H1 (cell line): ENCODE results near the gene YLPM1. TPM values are rescaled to one million over a fixed set of nuclear protein-coding genes. Genes with fewer than 3 reads are reported as not detected.

Experiments used
- CTCF ChIA-PET: fragments of 300-600 bp; sonication (Branson Sonifier 250); formaldehyde crosslinking; loops from one replicate; lab custom pipeline; 2021; ENCODE audit not compliant: partially characterized antibody; lab: Charles Lee
- POLR2A ChIA-PET: fragments of 300-600 bp; sonication (Branson Sonifier 250); formaldehyde crosslinking; loops from one replicate; lab custom pipeline; 2021; ENCODE audit warnings: inconsistent platforms; ENCODE audit not compliant: partially characterized antibody; lab: Charles Lee
- DNase-seq, 2 experiments: peaks; one replicate each; pipeline versions ENCODE4 v3.0.0 to v3.0.0-alpha.2; 2010 to 2022; ENCODE audit warnings: low spot score in 2 of 2, low read depth in 1 of 2, mixed read lengths in 1 of 2
- FAIRE-seq: peaks from 2 replicates; lab custom pipeline; 2011; peaks lifted over from hg19 to GRCh38; lab: Jason Lieb, UNC
- H2AFZ ChIP-seq: 2 replicates; pipeline ENCODE4 v1.8.1; 2012; ENCODE audit warnings: low read length, inconsistent platforms
- H2AK5ac ChIP-seq: 2 replicates; pipeline ENCODE4 v1.6.1; 2013; ENCODE audit warnings: low read depth, low read length
- H2BK120ac ChIP-seq: replicated peaks from 2 replicates; pipeline ENCODE3; 2013; ENCODE audit warnings: low read depth, low read length, inconsistent platforms
- H2BK12ac ChIP-seq: 2 replicates; pipeline ENCODE4 v1.6.1; 2013; ENCODE audit warnings: low read depth, low read length
- H2BK15ac ChIP-seq: 2 replicates; pipeline ENCODE4 v1.6.1; 2013; ENCODE audit warnings: low read length
- H2BK20ac ChIP-seq: 2 replicates; pipeline ENCODE4 v1.6.1; 2013; ENCODE audit warnings: low read length
- H2BK5ac ChIP-seq: 2 replicates; pipeline ENCODE4 v1.6.1; 2013; ENCODE audit warnings: low read depth, low read length
- H3K14ac ChIP-seq: 2 replicates; pipeline ENCODE4 v1.6.1; 2013; ENCODE audit warnings: inconsistent platforms; ENCODE audit not compliant: insufficient read length
- H3K18ac ChIP-seq: 2 replicates; pipeline ENCODE4 v1.6.1; 2013; ENCODE audit warnings: low read length; ENCODE audit errors: extremely low read depth
- H3K23ac ChIP-seq: 2 replicates; pipeline ENCODE4 v1.6.1; 2013; ENCODE audit warnings: inconsistent platforms; ENCODE audit not compliant: insufficient read length
- H3K23me2 ChIP-seq: 2 replicates; pipeline ENCODE4 v1.6.1; 2013; ENCODE audit warnings: low read depth, low read length
- H3K27ac ChIP-seq: 2 replicates; pipeline ENCODE4 v1.6.1; 2011; ENCODE audit warnings: low read depth, low read length, inconsistent platforms
- H3K27me3 ChIP-seq, 4 experiments: replicated peaks in 1 of 4; 1 replicate in 1 of 4; 2 replicates in 3 of 4; pipeline versions ENCODE4 v1.6.1 to v1.8.1; 2011 to 2013; ENCODE audit warnings: low read length in 3 of 4, mild to moderate bottlenecking in 3 of 4, inconsistent platforms in 2 of 4, mixed read lengths in 2 of 4, moderate library complexity in 1 of 4; ENCODE audit not compliant: control insufficient read depth in 3 of 4, insufficient read depth in 3 of 4; ENCODE audit errors: extremely low read depth in 1 of 4
- H3K36me3 ChIP-seq, 4 experiments: 2 replicates each; pipeline versions ENCODE4 v1.6.1 to v1.8.1; 2011 to 2013; ENCODE audit warnings: mild to moderate bottlenecking in 4 of 4, low read length in 3 of 4, moderate library complexity in 2 of 4, control low read depth in 1 of 4, inconsistent platforms in 1 of 4; ENCODE audit not compliant: insufficient read depth in 4 of 4, control insufficient read depth in 2 of 4
- H3K4ac ChIP-seq: replicated peaks from 2 replicates; pipeline ENCODE3; 2013; ENCODE audit warnings: low read length, low read depth, mixed read lengths, inconsistent platforms; ENCODE audit not compliant: insufficient read length
- H3K4me1 ChIP-seq, 4 experiments: replicated peaks in 1 of 4; 1 replicate in 1 of 4; 2 replicates in 3 of 4; pipeline versions ENCODE4 v1.6.1 to v1.8.1; 2011 to 2013; ENCODE audit warnings: low read length in 3 of 4, inconsistent platforms in 2 of 4, mixed read lengths in 1 of 4; ENCODE audit not compliant: insufficient read depth in 4 of 4, control insufficient read depth in 3 of 4
- H3K4me2 ChIP-seq, 2 experiments: 2 replicates each; pipeline versions ENCODE4 v1.6.1 to v1.8.1; 2011 to 2013; ENCODE audit warnings: low read depth in 2 of 2, low read length in 2 of 2, control low read depth in 1 of 2, inconsistent platforms in 1 of 2, mild to moderate bottlenecking in 1 of 2; ENCODE audit not compliant: insufficient read depth in 1 of 2
- H3K4me3 ChIP-seq, 4 experiments: fragments of 200-600, 300-600 bp in 1 of 4; sonication (generic), shearing (Covaris generic), sonication (Bioruptor Twin) in 1 of 4; 2 replicates each; pipeline versions ENCODE4 v1.5.1 to v1.8.1; 2011 to 2016; ENCODE audit warnings: low read length in 4 of 4, low read depth in 3 of 4, control low read depth in 2 of 4, inconsistent platforms in 2 of 4, mild to moderate bottlenecking in 2 of 4, mixed read lengths in 1 of 4, moderate library complexity in 1 of 4; ENCODE audit not compliant: insufficient read depth in 2 of 4; ENCODE audit errors: extremely low read depth in 1 of 4
- H3K56ac ChIP-seq: replicated peaks from 2 replicates; pipeline ENCODE3; 2013; ENCODE audit warnings: low read depth, mild to moderate bottlenecking, mixed read lengths, low read length, inconsistent platforms; ENCODE audit not compliant: insufficient read length
- H3K79me1 ChIP-seq: 2 replicates; pipeline ENCODE4 v1.6.1; 2013; ENCODE audit warnings: low read depth, low read length, control low read depth
- H3K79me2 ChIP-seq, 2 experiments: 2 replicates each; pipeline versions ENCODE4 v1.6.1 to v1.8.1; 2012 to 2013; ENCODE audit warnings: low read length in 2 of 2, mild to moderate bottlenecking in 2 of 2, inconsistent platforms in 1 of 2; ENCODE audit not compliant: insufficient read depth in 2 of 2, control insufficient read depth in 1 of 2
- H3K9ac ChIP-seq, 4 experiments: replicated peaks in 1 of 4; 1 replicate in 1 of 4; 2 replicates in 3 of 4; pipeline versions ENCODE4 v1.6.1 to v1.8.1; 2011 to 2013; ENCODE audit warnings: low read depth in 3 of 4, low read length in 3 of 4, control low read depth in 2 of 4, mild to moderate bottlenecking in 2 of 4, moderate library complexity in 2 of 4, inconsistent platforms in 1 of 4; ENCODE audit errors: extremely low read depth in 1 of 4
- H3K9me3 ChIP-seq, 2 experiments: 2 replicates each; pipeline versions ENCODE4 v1.6.1 to v1.8.1; 2012 to 2013; ENCODE audit warnings: mild to moderate bottlenecking in 2 of 2, moderate library complexity in 2 of 2, control low read depth in 1 of 2, inconsistent platforms in 1 of 2, low read depth in 1 of 2, low read length in 1 of 2, mixed read lengths in 1 of 2; ENCODE audit not compliant: insufficient read depth in 2 of 2
- H4K20me1 ChIP-seq, 2 experiments: replicated peaks in 1 of 2; 2 replicates each; pipeline versions ENCODE3 to v1.8.1; 2011 to 2013; ENCODE audit warnings: inconsistent platforms in 2 of 2, low read length in 2 of 2, mild to moderate bottlenecking in 1 of 2; ENCODE audit not compliant: insufficient read depth in 2 of 2, control insufficient read depth in 1 of 2
- H4K5ac ChIP-seq: 2 replicates; pipeline ENCODE4 v1.6.1; 2013; ENCODE audit warnings: low read length, low read depth, mixed read lengths, inconsistent platforms; ENCODE audit not compliant: insufficient read length
- H4K8ac ChIP-seq: 2 replicates; pipeline ENCODE4 v1.8.0; 2013; ENCODE audit warnings: mild to moderate bottlenecking, moderate library complexity, low read length, inconsistent platforms; ENCODE audit not compliant: insufficient read depth; ENCODE audit errors: extremely low read depth
- H4K91ac ChIP-seq: replicated peaks from 2 replicates; pipeline ENCODE3; 2013; ENCODE audit warnings: low read length, mixed read lengths, inconsistent platforms; ENCODE audit not compliant: insufficient read length
- CBX8 ChIP-seq: fragments of 300-800, 300-1000 bp; sonication (generic); IDR thresholded peaks from 2 replicates; pipeline ENCODE4 v1.7.1; 2016; ENCODE audit warnings: low read depth, low read length, borderline replicate concordance
- HDAC2 ChIP-seq, 2 experiments: fragments of 300-600 bp in 1 of 2; sonication (generic) in 1 of 2; IDR thresholded peaks; 2 replicates each; pipeline ENCODE4 v1.6.1; 2011 to 2012; ENCODE audit warnings: low read depth in 2 of 2, low read length in 2 of 2, mild to moderate bottlenecking in 2 of 2, moderate library complexity in 2 of 2, borderline replicate concordance in 1 of 2, inconsistent platforms in 1 of 2
- JUND ChIP-seq: IDR thresholded peaks from 2 replicates; pipeline ENCODE4 v1.6.1; 2011; ENCODE audit warnings: mild to moderate bottlenecking, improper control_type of control experiment, low read length
- MAFK ChIP-seq: IDR thresholded peaks from 2 replicates; pipeline ENCODE4 v1.6.1; 2012; ENCODE audit warnings: low read depth, mild to moderate bottlenecking, improper control_type of control experiment, low read length
- SIRT6 ChIP-seq: IDR thresholded peaks from one replicate; pipeline ENCODE4 v1.7.1; 2012; ENCODE audit warnings: low read length, inconsistent platforms
- SP2 ChIP-seq: IDR thresholded peaks from 2 replicates; pipeline ENCODE4 v1.6.1; 2012; ENCODE audit warnings: mild to moderate bottlenecking, low read length, inconsistent platforms
- YY1 ChIP-seq: IDR thresholded peaks from 2 replicates; pipeline ENCODE4 v1.6.1; 2011; ENCODE audit warnings: low read depth, mild to moderate bottlenecking, low read length
- WGBS, 2 experiments: shearing (Covaris generic) in 1 of 2; methylation state at CpG; one replicate each; pipeline versions ENCODE4 v1.1.6 to v1.1.7; 2013 to 2015; ENCODE audit warnings: low lambda C conversion rate in 2 of 2, mixed read lengths in 2 of 2, inconsistent platforms in 1 of 2, low coverage in 1 of 2, missing lambda C conversion rate in 1 of 2; ENCODE audit not compliant: insufficient replicate concordance in 2 of 2, insufficient coverage in 1 of 2, insufficient read length in 1 of 2; ENCODE audit errors: extremely low coverage in 1 of 2, missing lambda C conversion rate in 1 of 2; 5-methylcytosine and 5-hydroxymethylcytosine counted together
- polyA plus RNA-seq, 7 experiments: library from polyadenylated mRNA; depleted of rRNA in 3 of 7; stranded (reverse) in 5 of 7; unstranded in 2 of 7; fragments of >200 nt in 5 of 7; fragments of 200-250 nt in 2 of 7; gene quantifications; 1 replicate in 5 of 7; 2 replicates in 1 of 7; 4 replicates in 1 of 7; pipeline versions ENCODE4 v1.2.1 to v1.2.3, GENCODE V29; 2011 to 2013; ENCODE audit warnings: missing spikeins in 2 of 7, mixed read lengths in 2 of 7
- total RNA-seq: library from RNA; stranded (reverse); fragmentation: NEBNext Ultra II Directional; extraction: Animal tissue kit (Norgen Biotek cat#: 25700); gene quantifications from 2 replicates; pipeline ENCODE4 v1.2.1, GENCODE V29; 2021

Gene YLPM1
- total and polyA plus RNA-seq, 2 of the 8 experiments (the other 6 are each of a cell fraction or from before 2014, with no cell fraction given), result 13.5 to 71.7 TPM

GRCh38 chr14:74840603-74841030 lies 77.5 kb downstream of the YLPM1 start:
- no peak overlapping the region for H3K9ac ChIP-seq

More at GRCh38 chr14:74840603-74841030, 77.5 kb downstream of the YLPM1 start:
- Histone ChIP-seq H4K20me1 (no peaks in the 10 kb centered on the region), H2BK20ac (no peak overlapping the region), H4K91ac (no peak overlapping the region), H2BK15ac (no peak overlapping the region), H3K23ac (no peak overlapping the region), H3K79me1 (no peaks in the 10 kb centered on the region), H2BK5ac (no peak overlapping the region), H3K18ac (no peak overlapping the region), H2AK5ac (no peak overlapping the region), H3K9me3 (no peaks in the 10 kb centered on the region), H3K14ac (no peak overlapping the region), H2BK120ac (no peak overlapping the region), H4K5ac (no peak overlapping the region), H3K56ac (no peak overlapping the region), H3K4me1 (no peaks in the 10 kb centered on the region), H3K23me2 (no peaks in the 10 kb centered on the region), H3K27me3 (no peaks in the 10 kb centered on the region), H3K4ac (no peak overlapping the region), H3K4me3 (no peak overlapping the region), H2AFZ (no peak overlapping the region)
- no peak for DNase-seq
- POLR2A ChIA-PET, result interaction anchor here (0.7 kb wide), 1 partner anchor 16 kb away, joined by 3 read pairs; no protein-coding TSS in a partner anchor
- CTCF ChIA-PET, result interaction anchor here (1.7 kb wide), 1 partner anchor 65 kb away, joined by 5 read pairs; no protein-coding TSS in a partner anchor
- no peak for TF ChIP-seq CBX8
- TF ChIP-seq JUND, result no peak
- TF ChIP-seq HDAC2 (IDR thresholded peaks at IDR 0.05; ENCODE audit: borderline replicate concordance in 1 of 2, low read depth in 2 of 2, low read length in 2 of 2), result no peak
- TF ChIP-seq SP2, result no peak
- TF ChIP-seq SIRT6, result no peak
- TF ChIP-seq YY1, result no peak
- TF ChIP-seq MAFK, result no peak
- TF ChIP-seq, all 59 proteins: peak for 0
- no peak overlapping the region for H2BK12ac ChIP-seq
- no peak for FAIRE-seq
- 88% methylated on average over 5 of the region's 5 CpGs; no CpG with 5 or more reads in 1 of the 2 experiments for WGBS, 2 experiments
- H3K4me2 ChIP-seq, result no peak overlapping the region
- no peaks in the 10 kb centered on the region for H3K79me2 ChIP-seq
- no peak overlapping the region for H3K27ac ChIP-seq
- H3K36me3 ChIP-seq, result peaks cover 0 to 18% (median 2%) of the 10 kb centered on the region in 4 experiments; a peak in 1 of 8 replicates
- H4K8ac ChIP-seq, result no peak overlapping the region
